Nephron progenitor cell (in vitro differentiated cells): Measurements from ENCODE around the gene GRK7.

Source experiments
- DNase-seq: peaks from one replicate; pipeline ENCODE4 v3.0.0; 2021
- H3K27ac Mint-ChIP-seq: 2 replicates; pipeline ENCODE4 v1.8.0; 2021; ENCODE audit warnings: mild to moderate bottlenecking, moderate library complexity, mixed read lengths
- H3K27me3 Mint-ChIP-seq: 2 replicates; pipeline ENCODE4 v1.8.0; 2021; ENCODE audit warnings: mild to moderate bottlenecking, low read depth, mixed read lengths; ENCODE audit not compliant: poor library complexity
- H3K36me3 Mint-ChIP-seq: 2 replicates; pipeline ENCODE4 v1.8.0; 2021; ENCODE audit warnings: low read depth, mixed read lengths
- H3K4me1 Mint-ChIP-seq: 2 replicates; pipeline ENCODE4 v1.8.0; 2021; ENCODE audit warnings: mixed read lengths
- H3K4me3 Mint-ChIP-seq: 2 replicates; pipeline ENCODE4 v1.8.0; 2021; ENCODE audit warnings: mild to moderate bottlenecking, moderate library complexity, mixed read lengths
- H3K9me3 Mint-ChIP-seq: 2 replicates; pipeline ENCODE4 v1.8.0; 2021; ENCODE audit warnings: mild to moderate bottlenecking, moderate library complexity, mixed read lengths
- TF ChIP-seq, protein P1 (sequence below): fragments of 200-600 bp; sonication (generic); IDR thresholded peaks from 2 replicates; pipeline ENCODE4 v1.5.0; 2021; ENCODE audit warnings: antibody characterized with exemption

The GRK7 gene

DNA sequence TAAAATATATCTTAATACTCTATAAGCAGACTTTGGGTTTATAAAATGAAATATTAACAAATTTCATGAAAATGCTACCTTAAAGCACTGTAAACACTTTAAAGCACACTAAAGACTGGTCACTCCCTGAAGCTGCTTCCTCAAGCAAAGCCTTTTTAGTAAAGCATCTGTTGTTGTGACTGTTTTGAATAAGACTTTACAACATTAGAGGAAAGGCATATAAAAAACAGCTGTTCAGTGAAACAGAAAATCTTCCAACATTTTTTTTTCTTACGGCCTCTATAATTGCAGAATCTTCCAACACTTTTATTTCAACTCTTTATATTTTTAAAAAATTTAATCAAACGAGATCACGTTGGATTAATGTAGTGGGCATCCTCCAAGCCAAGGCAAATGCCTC, 48.1 kb downstream of the GRK7 start:
- Mint-ChIP-seq H3K4me1 (no peaks in the 10 kb centered on the region), H3K9me3 (peaks cover 17% of the 10 kb centered on the region), H3K27me3 (no peaks in the 10 kb centered on the region), H3K4me3 (no peak overlapping the region), H3K27ac (no peak overlapping the region), H3K36me3 (peaks cover 4% of the 10 kb centered on the region)
- no peak for DNase-seq
- TF ChIP-seq, protein P1, sequence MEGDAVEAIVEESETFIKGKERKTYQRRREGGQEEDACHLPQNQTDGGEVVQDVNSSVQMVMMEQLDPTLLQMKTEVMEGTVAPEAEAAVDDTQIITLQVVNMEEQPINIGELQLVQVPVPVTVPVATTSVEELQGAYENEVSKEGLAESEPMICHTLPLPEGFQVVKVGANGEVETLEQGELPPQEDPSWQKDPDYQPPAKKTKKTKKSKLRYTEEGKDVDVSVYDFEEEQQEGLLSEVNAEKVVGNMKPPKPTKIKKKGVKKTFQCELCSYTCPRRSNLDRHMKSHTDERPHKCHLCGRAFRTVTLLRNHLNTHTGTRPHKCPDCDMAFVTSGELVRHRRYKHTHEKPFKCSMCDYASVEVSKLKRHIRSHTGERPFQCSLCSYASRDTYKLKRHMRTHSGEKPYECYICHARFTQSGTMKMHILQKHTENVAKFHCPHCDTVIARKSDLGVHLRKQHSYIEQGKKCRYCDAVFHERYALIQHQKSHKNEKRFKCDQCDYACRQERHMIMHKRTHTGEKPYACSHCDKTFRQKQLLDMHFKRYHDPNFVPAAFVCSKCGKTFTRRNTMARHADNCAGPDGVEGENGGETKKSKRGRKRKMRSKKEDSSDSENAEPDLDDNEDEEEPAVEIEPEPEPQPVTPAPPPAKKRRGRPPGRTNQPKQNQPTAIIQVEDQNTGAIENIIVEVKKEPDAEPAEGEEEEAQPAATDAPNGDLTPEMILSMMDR: no peak

DNA sequence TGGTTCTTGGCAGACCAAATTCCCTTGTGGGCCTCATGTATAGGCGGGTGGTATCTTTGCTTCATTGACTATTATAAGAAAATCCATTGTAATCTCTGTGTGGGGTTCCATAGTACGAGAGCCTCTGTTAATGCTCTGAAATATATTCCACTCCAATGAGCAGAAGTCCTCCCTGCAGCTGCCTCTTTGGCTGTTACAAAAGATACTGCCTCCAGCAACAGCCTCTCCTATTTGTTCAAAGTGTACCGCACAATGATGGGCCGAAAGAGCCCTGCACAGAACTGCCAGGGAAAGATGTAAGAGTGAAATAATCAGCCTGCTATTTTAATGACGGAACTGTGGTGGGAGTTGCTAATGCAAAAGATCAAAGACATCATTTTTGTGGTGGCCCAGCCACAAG, 48.9 kb downstream of the GRK7 start:
- H3K27me3 Mint-ChIP-seq: no peaks in the 10 kb centered on the region
- H3K27ac Mint-ChIP-seq: no peak overlapping the region
- TF ChIP-seq, protein P1: no peak
- no peak overlapping the region for H3K4me3 Mint-ChIP-seq
- H3K36me3 Mint-ChIP-seq: peaks cover 4% of the 10 kb centered on the region
- peaks cover 17% of the 10 kb centered on the region for H3K9me3 Mint-ChIP-seq
- H3K4me1 Mint-ChIP-seq: peaks cover 6% of the 10 kb centered on the region
- DNase-seq: no peak

DNA sequence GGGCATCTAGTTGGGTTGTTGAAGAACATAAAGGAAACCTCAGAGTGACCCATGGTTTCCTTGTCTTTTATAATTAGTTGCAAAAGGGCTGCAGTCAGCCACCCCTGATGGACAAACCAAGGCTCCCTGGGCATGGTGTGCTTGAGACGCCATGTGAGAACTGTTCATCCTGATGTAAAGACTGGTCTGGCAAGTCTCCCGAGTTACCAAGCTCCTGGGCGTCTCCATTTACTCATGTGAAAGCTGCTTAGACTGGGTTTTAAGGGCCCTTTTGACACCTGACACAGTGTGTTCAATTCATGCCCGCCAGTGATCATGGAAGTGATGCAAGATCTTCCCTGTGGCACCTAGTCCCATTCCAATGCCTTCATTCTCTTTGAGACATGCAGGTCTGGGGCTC, 49.4 kb downstream of the GRK7 start:
- no peak for DNase-seq
- no peak overlapping the region for H3K4me3 Mint-ChIP-seq
- peaks cover 4% of the 10 kb centered on the region for H3K36me3 Mint-ChIP-seq
- H3K4me1 Mint-ChIP-seq: peaks cover 7% of the 10 kb centered on the region
- TF ChIP-seq, protein P1: no peak
- H3K9me3 Mint-ChIP-seq: peaks cover 17% of the 10 kb centered on the region
- no peak overlapping the region for H3K27ac Mint-ChIP-seq
- no peaks in the 10 kb centered on the region for H3K27me3 Mint-ChIP-seq
